ENCODE results near the gene SHANK1. TPM values are rescaled to one million over a fixed set of nuclear protein-coding genes. Genes with fewer than 3 reads are reported as not detected.

Gene SHANK1
- total RNA-seq, 1 experiment from 2014 or later: not detected

- Histone ChIP-seq H3K4me3 (no peak overlapping the region), H3K9me3 (replicated peaks) (no peaks in the 10 kb centered on the region), H3K27me3 (no peaks in the 10 kb centered on the region), H3K4me1 (peaks cover 13% of the 10 kb centered on the region), H3K36me3 (no peaks in the 10 kb centered on the region), H3K27ac (no peak overlapping the region)
- DNase-seq: no peak
These were observed 2.8 kb upstream of the SHANK1 start for GRCh38 chr19:50722201-50723013.

DNA sequence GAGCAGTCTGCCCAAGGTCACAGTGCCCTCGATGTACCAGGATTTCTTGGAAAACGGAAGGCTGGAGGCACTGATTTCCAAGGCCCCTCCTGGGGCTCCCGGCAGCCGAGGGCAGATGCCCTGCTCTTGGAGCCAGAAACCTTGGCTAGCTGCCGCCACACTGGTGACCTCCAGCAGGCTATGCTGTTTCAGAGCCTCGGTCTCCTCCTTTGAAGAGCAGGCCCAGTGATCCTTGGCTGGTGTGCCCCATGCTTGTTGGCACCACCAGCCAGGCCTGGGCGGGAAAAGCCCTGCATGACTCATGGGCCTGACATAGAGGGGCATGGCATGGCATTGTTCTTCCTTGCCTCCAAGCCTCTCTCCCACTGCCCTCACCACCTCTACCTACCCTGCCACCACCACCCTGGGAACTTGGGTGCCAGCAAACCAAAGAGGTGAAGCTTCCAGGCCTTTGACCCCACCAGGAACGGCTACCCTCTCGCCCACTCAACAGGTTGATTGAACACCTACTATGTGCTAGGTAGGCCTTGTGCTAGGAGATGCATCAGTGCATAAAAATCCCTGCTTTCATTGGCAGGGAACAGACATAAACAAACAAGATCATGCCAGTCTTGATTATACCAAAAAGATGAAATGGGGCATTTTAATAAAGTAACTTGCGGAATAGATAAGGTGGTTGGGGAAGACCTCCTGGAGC, 2.0 kb upstream of the SHANK1 start:
- DNase-seq: no peak
- H3K4me1 ChIP-seq: peaks cover 13% of the 10 kb centered on the region

DNA sequence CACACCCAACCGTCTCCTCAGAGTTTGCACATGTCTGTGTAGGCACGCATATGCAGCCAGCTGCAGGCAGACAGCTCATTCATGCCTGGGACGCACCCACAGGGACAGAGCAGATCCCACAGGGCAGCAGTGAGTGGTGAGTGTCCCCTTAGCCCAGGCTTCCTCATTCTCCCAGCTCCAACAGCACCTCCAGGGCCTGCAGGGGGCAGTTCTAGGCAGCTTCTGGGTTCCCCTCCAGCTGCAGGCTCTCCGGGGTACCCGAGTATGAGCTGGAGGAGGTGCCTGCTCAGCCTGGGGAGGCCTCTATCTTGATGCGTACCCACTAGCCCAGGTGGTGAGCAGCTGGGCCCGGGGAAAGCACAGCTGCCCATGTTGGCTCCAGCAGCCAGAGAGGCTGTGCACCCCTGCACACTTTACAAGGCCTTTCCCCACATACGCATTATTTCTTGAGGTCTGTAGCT, 1.3 kb upstream of the SHANK1 start:
- DNase-seq: no peak
- Histone ChIP-seq H3K9me3 (replicated peaks) (no peaks in the 10 kb centered on the region), H3K36me3 (no peaks in the 10 kb centered on the region), H3K27ac (no peak overlapping the region), H3K4me1 (peaks cover 7% of the 10 kb centered on the region), H3K27me3 (no peaks in the 10 kb centered on the region), H3K4me3 (no peak overlapping the region)

More for the DNA sequence above, 2.0 kb upstream of the SHANK1 start:
- Histone ChIP-seq H3K27ac (no peak overlapping the region), H3K9me3 (replicated peaks) (no peaks in the 10 kb centered on the region), H3K4me3 (no peak overlapping the region), H3K27me3 (no peaks in the 10 kb centered on the region), H3K36me3 (no peaks in the 10 kb centered on the region)

DNA sequence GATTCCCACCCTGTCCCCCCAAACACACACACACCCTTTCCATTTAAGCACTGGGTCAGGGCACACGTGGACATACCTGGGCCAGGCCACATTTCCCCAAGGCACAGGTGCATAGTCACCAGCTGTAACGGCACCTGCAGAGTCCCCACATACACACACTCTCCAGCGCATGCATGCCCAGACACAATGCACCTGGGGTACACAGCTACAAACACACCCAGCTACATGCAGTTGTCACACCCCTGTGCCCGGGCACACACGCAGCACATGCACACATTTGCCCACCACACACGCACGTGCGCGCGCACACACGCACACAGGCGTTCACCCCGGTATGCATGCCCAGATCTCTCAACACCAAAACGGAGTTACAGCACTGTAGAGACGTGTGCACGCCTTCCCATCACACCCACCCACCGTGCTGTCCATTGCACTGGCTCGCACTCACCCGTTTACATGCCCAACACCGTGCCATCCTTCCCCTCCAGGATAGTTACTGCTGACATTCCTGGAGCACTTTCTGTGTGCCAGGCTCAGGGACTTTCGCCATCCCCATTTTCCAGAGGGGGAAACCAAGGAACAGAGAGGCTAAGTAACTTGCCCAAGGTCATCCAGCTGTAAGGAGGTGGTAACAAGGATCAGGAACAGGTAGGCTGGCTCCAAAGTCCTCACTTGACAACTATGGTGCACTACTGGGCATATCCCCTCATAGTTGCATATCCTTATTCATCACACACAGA, 749 bp upstream of the SHANK1 start:
- DNase-seq: no peak

DNA sequence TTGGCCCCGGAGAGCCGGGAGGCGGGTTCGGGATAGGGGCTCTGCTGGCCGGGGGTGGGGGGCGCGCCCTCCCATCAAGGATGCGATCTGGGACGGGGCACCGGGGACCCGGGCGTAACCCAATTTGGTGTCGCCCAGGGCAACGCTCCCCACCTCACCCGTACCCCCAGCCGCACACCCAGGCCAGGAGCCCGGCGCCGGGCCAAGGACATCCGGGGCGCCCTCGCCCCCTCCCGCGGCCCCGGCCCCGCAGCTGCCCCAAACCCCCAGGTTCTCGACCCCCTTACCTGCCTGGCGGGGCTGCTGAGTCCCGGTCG, 525 bp downstream of the SHANK1 start:
- Histone ChIP-seq H3K36me3 (no peaks in the 10 kb centered on the region), H3K27ac (no peak overlapping the region), H3K4me3 (no peak overlapping the region), H3K9me3 (replicated peaks) (no peaks in the 10 kb centered on the region), H3K27me3 (no peaks in the 10 kb centered on the region), H3K4me1 (no peaks in the 10 kb centered on the region)
- DNase-seq: no peak

More for the DNA sequence above, 749 bp upstream of the SHANK1 start:
- H3K4me1 ChIP-seq: peaks cover 1% of the 10 kb centered on the region
- H3K36me3 ChIP-seq: no peaks in the 10 kb centered on the region
- H3K27me3 ChIP-seq: no peaks in the 10 kb centered on the region
- no peak overlapping the region for H3K27ac ChIP-seq
- no peaks in the 10 kb centered on the region for H3K9me3 ChIP-seq (replicated peaks)
- no peak overlapping the region for H3K4me3 ChIP-seq

- Histone ChIP-seq H3K36me3 (no peaks in the 10 kb centered on the region), H3K4me3 (no peak overlapping the region), H3K4me1 (no peaks in the 10 kb centered on the region), H3K9me3 (replicated peaks) (no peaks in the 10 kb centered on the region), H3K27ac (no peak overlapping the region), H3K27me3 (no peaks in the 10 kb centered on the region)
- DNase-seq: no peak
These were observed 1.1 kb downstream of the SHANK1 start for GRCh38 chr19:50718255-50719118.

GRCh38 chr19:50717891-50718254, 1.7 kb downstream of the SHANK1 start:
- H3K36me3 ChIP-seq: no peaks in the 10 kb centered on the region
- no peak overlapping the region for H3K27ac ChIP-seq
- H3K4me3 ChIP-seq: no peak overlapping the region
- H3K9me3 ChIP-seq (replicated peaks): no peaks in the 10 kb centered on the region
- no peaks in the 10 kb centered on the region for H3K4me1 ChIP-seq
- H3K27me3 ChIP-seq: no peaks in the 10 kb centered on the region
- no peak for DNase-seq

GRCh38 chr19:50717026-50717723, 2.4 kb downstream of the SHANK1 start:
- Histone ChIP-seq H3K4me1 (no peaks in the 10 kb centered on the region), H3K27me3 (no peaks in the 10 kb centered on the region; the same call in 1 of the 2 replicates), H3K27ac (no peak overlapping the region), H3K36me3 (no peaks in the 10 kb centered on the region), H3K4me3 (no peak overlapping the region), H3K9me3 (replicated peaks) (no peaks in the 10 kb centered on the region)
- DNase-seq: no peak

GRCh38 chr19:50716178-50717025, 3.2 kb downstream of the SHANK1 start:
- Histone ChIP-seq H3K4me1 (no peaks in the 10 kb centered on the region), H3K36me3 (no peaks in the 10 kb centered on the region), H3K27ac (no peak overlapping the region), H3K9me3 (replicated peaks) (no peaks in the 10 kb centered on the region), H3K27me3 (peaks cover 5% of the 10 kb centered on the region; the same call in 1 of the 2 replicates), H3K4me3 (no peak overlapping the region)
- DNase-seq: no peak

DNA sequence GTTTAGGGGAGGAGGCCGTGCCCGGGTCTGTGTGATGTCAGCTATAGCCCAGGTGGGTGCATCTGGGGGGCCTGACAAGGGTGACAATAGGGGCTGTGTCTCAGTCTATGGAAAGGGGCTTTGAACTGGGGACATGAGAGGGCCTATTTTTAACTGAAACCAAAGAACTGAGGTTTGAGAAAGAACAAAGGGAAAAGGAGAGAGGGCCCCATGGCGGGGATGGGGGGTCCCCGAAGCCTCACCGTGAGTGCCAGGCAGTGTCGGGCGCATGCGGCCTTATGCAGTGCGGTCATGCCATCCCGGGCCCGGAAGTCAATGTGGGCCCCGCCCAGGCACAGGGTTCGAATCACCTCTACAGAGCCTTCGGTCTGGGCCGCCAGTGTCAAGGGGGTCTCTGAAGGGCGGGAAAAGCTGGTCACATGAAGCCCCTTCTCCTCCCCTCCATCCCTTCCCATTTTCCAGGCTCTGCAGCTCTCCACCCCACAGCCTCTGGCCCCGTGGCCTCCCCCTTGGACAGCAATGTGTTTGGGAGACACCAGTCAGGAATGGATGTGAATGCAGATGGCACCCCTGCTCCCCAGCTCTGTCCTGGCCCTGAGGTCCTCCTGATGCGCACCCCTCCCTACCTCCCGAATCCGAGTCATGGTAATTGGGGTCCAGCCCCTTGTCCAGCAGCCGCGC, 5.9 kb downstream of the SHANK1 start:
- Histone ChIP-seq H3K27me3 (peaks cover 5% of the 10 kb centered on the region; the same call in 1 of the 2 replicates), H3K4me3 (no peak overlapping the region), H3K36me3 (no peaks in the 10 kb centered on the region), H3K4me1 (no peaks in the 10 kb centered on the region), H3K9me3 (replicated peaks) (no peaks in the 10 kb centered on the region), H3K27ac (no peak overlapping the region)
- no peak for DNase-seq

DNA sequence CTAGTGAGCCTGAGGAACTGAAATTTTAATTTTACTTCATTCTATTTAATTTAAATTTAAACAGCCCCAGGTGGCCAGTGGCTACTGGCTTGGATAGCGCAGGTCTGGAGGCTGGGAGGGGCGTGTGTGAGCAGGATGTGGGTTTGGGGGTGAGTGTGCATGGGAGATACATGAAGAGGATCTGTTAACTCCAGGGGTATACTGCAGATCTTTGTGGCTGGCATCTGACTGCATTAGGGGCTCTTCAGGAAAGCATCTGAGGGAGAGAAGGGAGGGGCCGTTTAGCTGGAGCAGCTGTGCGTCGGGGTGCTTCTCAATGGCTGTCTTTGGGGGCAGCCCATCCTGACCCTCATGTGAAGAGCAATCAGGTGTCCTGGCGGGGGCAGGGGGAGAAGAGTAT, 6.8 kb downstream of the SHANK1 start:
- no peaks in the 10 kb centered on the region for H3K36me3 ChIP-seq
- no peaks in the 10 kb centered on the region for H3K4me1 ChIP-seq
- no peak overlapping the region for H3K4me3 ChIP-seq
- no peak overlapping the region for H3K27ac ChIP-seq
- no peak for DNase-seq
- H3K9me3 ChIP-seq (replicated peaks): no peaks in the 10 kb centered on the region
- H3K27me3 ChIP-seq: peaks cover 5% of the 10 kb centered on the region; the same call in 1 of the 2 replicates

GRCh38 chr19:50711805-50712204, 7.8 kb downstream of the SHANK1 start:
- no peaks in the 10 kb centered on the region for H3K4me1 ChIP-seq
- H3K36me3 ChIP-seq: no peaks in the 10 kb centered on the region
- H3K4me3 ChIP-seq: no peak overlapping the region
- H3K9me3 ChIP-seq (replicated peaks): no peaks in the 10 kb centered on the region
- no peak for DNase-seq
- peaks cover 5% of the 10 kb centered on the region; the same call in 1 of the 2 replicates for H3K27me3 ChIP-seq
- H3K27ac ChIP-seq: no peak overlapping the region

- DNase-seq: no peak
- Histone ChIP-seq H3K36me3 (no peaks in the 10 kb centered on the region), H3K4me3 (no peak overlapping the region), H3K27ac (no peak overlapping the region), H3K27me3 (peaks cover 5% of the 10 kb centered on the region; the same call in 1 of the 2 replicates), H3K4me1 (no peaks in the 10 kb centered on the region), H3K9me3 (replicated peaks) (no peaks in the 10 kb centered on the region)
These were observed 8.4 kb downstream of the SHANK1 start for GRCh38 chr19:50711196-50711595.
